ENCODE results near the gene ATOH8. TPM values are rescaled to one million over a fixed set of nuclear protein-coding genes. Genes with fewer than 3 reads are reported as not detected.

ATOH8 gene
- total RNA-seq, 1 donor from 2014 or later, result 1.8 TPM

GRCh38 chr2:85756822-85757435 lies 3.1 kb downstream of the ATOH8 start:
- peaks cover 31% of the 10 kb centered on the region for H3K27me3 Mint-ChIP-seq (ENCODE audit: unreplicated experiment)
- H3K36me3 Mint-ChIP-seq (ENCODE audit: low read depth, unreplicated experiment), result peaks cover 3% of the 10 kb centered on the region
- no peak overlapping the region for H3K27ac Mint-ChIP-seq (ENCODE audit: unreplicated experiment)
- no peak for DNase-seq (ENCODE audit: low spot score)
- H3K4me3 Mint-ChIP-seq (ENCODE audit: unreplicated experiment), result no peak overlapping the region
- no peaks in the 10 kb centered on the region for H3K9me3 Mint-ChIP-seq (ENCODE audit: unreplicated experiment)
- no peak for TF ChIP-seq CTCF (IDR thresholded peaks at IDR 0.05; ENCODE audit: unreplicated experiment)
- H3K4me1 Mint-ChIP-seq (ENCODE audit: unreplicated experiment), result peaks cover 17% of the 10 kb centered on the region

DNA sequence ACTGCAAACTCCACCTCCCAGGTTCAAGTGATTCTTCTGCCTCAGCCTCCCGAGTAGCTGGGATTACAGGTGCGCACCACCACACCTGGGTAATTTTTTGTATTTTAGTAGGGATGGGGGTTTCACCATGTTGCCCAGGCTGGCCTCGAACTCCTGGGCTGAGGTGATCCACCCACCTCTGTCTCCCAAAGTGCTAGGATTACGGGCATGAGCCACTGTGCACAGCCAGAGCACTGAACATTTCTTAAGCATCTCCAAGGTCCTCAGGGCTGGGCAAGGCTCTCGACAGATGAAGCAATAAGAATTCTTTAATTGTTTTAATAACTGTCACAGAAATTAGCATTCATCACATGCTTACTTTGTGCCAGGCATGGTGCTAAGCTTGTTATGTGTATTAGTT lies 4.1 kb downstream of the ATOH8 start:
- no peak for DNase-seq (ENCODE audit: low spot score)
- no peak for TF ChIP-seq CTCF (IDR thresholded peaks at IDR 0.05; ENCODE audit: unreplicated experiment)
- Mint-ChIP-seq H3K9me3 (ENCODE audit: unreplicated experiment) (no peaks in the 10 kb centered on the region), H3K4me1 (ENCODE audit: unreplicated experiment) (peaks cover 17% of the 10 kb centered on the region), H3K27ac (ENCODE audit: unreplicated experiment) (no peak overlapping the region), H3K4me3 (ENCODE audit: unreplicated experiment) (no peak overlapping the region), H3K36me3 (ENCODE audit: low read depth, unreplicated experiment) (no peaks in the 10 kb centered on the region), H3K27me3 (ENCODE audit: unreplicated experiment) (peaks cover 24% of the 10 kb centered on the region)

DNA sequence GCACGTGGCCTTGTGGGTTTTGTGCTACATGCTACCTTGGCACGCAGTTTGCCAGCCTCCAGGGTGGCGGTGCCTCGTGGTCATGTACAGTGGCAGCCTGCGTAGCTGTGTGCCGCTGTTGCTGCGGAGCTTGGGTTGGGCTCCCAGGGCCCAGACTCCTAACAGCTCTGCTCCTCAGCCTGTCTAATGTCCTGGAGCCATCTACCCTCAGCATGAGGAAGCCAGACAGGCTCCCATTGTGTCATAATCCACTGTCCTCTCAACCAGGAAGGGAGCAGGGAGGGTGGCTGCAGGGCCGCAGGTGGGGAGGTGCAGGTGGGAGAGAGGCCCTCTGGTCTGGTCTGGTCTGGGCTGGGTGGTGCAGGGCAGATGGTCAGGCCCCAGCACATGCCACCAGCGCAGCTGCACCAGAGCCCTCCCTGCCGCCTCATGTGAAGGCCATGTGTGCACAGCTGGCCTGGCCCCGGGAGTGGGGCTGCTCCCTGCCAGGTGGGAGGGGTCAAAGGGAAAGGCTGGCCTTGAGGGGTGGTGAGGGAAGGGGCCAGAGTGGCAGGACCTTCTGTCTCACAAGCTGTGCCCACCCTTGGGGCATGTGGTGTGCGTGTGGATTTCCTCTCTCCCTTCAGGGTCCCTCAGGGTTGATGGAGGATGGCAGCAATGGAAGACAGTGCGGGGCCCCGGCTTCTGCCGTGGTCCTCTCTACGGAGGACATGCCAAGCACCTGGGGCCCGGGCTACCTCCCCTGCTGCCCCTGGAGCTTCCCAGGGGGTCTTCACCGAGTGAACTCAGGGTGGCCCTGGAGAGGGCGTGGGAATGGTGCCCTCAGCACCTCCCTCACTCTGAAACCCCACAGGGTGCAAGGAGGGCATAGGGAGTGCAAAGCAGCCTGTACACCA lies 4.8 kb downstream of the ATOH8 start:
- H3K27ac Mint-ChIP-seq (ENCODE audit: unreplicated experiment), result no peak overlapping the region
- no peak for DNase-seq (ENCODE audit: low spot score)
- H3K9me3 Mint-ChIP-seq (ENCODE audit: unreplicated experiment), result no peaks in the 10 kb centered on the region
- no peak overlapping the region for H3K4me3 Mint-ChIP-seq (ENCODE audit: unreplicated experiment)
- peaks cover 24% of the 10 kb centered on the region for H3K27me3 Mint-ChIP-seq (ENCODE audit: unreplicated experiment)
- peaks cover 19% of the 10 kb centered on the region for H3K4me1 Mint-ChIP-seq (ENCODE audit: unreplicated experiment)
- peaks cover 3% of the 10 kb centered on the region for H3K36me3 Mint-ChIP-seq (ENCODE audit: low read depth, unreplicated experiment)
- no peak for TF ChIP-seq CTCF (IDR thresholded peaks at IDR 0.05; ENCODE audit: unreplicated experiment)

- TF ChIP-seq CTCF (IDR thresholded peaks at IDR 0.05; ENCODE audit: unreplicated experiment), result no peak
- H3K27ac Mint-ChIP-seq (ENCODE audit: unreplicated experiment), result no peak overlapping the region
- DNase-seq (ENCODE audit: low spot score), result no peak
- H3K4me1 Mint-ChIP-seq (ENCODE audit: unreplicated experiment), result peaks cover 20% of the 10 kb centered on the region
- no peaks in the 10 kb centered on the region for H3K9me3 Mint-ChIP-seq (ENCODE audit: unreplicated experiment)
- H3K36me3 Mint-ChIP-seq (ENCODE audit: low read depth, unreplicated experiment), result peaks cover 4% of the 10 kb centered on the region
- peaks cover 24% of the 10 kb centered on the region for H3K27me3 Mint-ChIP-seq (ENCODE audit: unreplicated experiment)
- H3K4me3 Mint-ChIP-seq (ENCODE audit: unreplicated experiment), result no peak overlapping the region
Observed at GRCh38 chr2:85759257-85759613, 5.4 kb downstream of the ATOH8 start.

- Mint-ChIP-seq H3K4me3 (ENCODE audit: unreplicated experiment) (no peak overlapping the region), H3K27me3 (ENCODE audit: unreplicated experiment) (peaks cover 24% of the 10 kb centered on the region), H3K4me1 (ENCODE audit: unreplicated experiment) (peaks cover 26% of the 10 kb centered on the region), H3K9me3 (ENCODE audit: unreplicated experiment) (no peaks in the 10 kb centered on the region), H3K27ac (ENCODE audit: unreplicated experiment) (no peak overlapping the region), H3K36me3 (ENCODE audit: low read depth, unreplicated experiment) (peaks cover 4% of the 10 kb centered on the region)
- no peak for DNase-seq (ENCODE audit: low spot score)
- TF ChIP-seq CTCF (IDR thresholded peaks at IDR 0.05; ENCODE audit: unreplicated experiment), result no peak
Observed at GRCh38 chr2:85760371-85760770, 6.6 kb downstream of the ATOH8 start.
